Measurements from ENCODE around the gene COL4A5. TPM values are rescaled to one million over a fixed set of nuclear protein-coding genes. Genes with fewer than 3 reads are reported as not detected.

Gene COL4A5
- total and polyA plus RNA-seq, 2 donors (not counting 3 experiments of a cell fraction or from before 2014, with no cell fraction given) = 15.4 to 28.8 TPM

- Histone ChIP-seq H3K27me3 (ENCODE audit: control insufficient read depth in 2 of 2, insufficient read depth in 2 of 2, low read length in 2 of 2) (no peaks in the 10 kb centered on the region), H3K9ac (replicated peaks; ENCODE audit: extremely low read depth, insufficient read depth, low read length) (no peak overlapping the region), H3K79me2 (ENCODE audit: control insufficient read depth, insufficient read depth, low read length) (no peaks in the 10 kb centered on the region), H3K9me3 (replicated peaks; ENCODE audit: control insufficient read depth, insufficient read depth, low read length) (no peaks in the 10 kb centered on the region), H4K20me1 (replicated peaks; ENCODE audit: control insufficient read depth, extremely low read depth, insufficient read depth, low read length) (no peaks in the 10 kb centered on the region), H3K27ac (ENCODE audit: insufficient read depth, low read depth, low read length) (no peak overlapping the region), H2AFZ (ENCODE audit: low read depth, low read length) (no peak overlapping the region), H3K36me3 (ENCODE audit: control insufficient read depth in 2 of 2, extremely low read depth in 1 of 2, insufficient read depth in 2 of 2, low read length in 2 of 2) (no peaks in the 10 kb centered on the region), H3K4me1 (ENCODE audit: control insufficient read depth, extremely low read depth, insufficient read depth, low read length) (no peaks in the 10 kb centered on the region), H3K9me1 (replicated peaks; ENCODE audit: control insufficient read depth, extremely low read depth, insufficient read depth, low read length) (no peaks in the 10 kb centered on the region), H3K4me2 (ENCODE audit: insufficient read depth, low read length) (no peak overlapping the region), H3K4me3 (replicated peaks in 1 of 3; ENCODE audit: insufficient read depth in 1 of 3, low read depth in 1 of 3, low read length in 3 of 3) (no peak overlapping the region)
- intact Hi-C loops (cut with micrococcal nuclease) (no loop called here), dilution Hi-C loops (cut with MboI; ENCODE audit: extremely low pct_ligation_motif_present, low sequenced_read_pairs) (no loop called here)
- CTCF ChIA-PET = no interaction called here
- POLR2A ChIA-PET = no interaction called here
- no peak for DNase-seq (ENCODE audit: low read depth, low spot score)
- BruUV-seq (replicated peaks) = no TSS peak
- FAIRE-seq = no peak
- TF ChIP-seq MYC (IDR thresholded peaks at IDR 0.05; ENCODE audit: low read depth, low read length) = no peak
- TF ChIP-seq JUN (IDR thresholded peaks at IDR 0.05; ENCODE audit: borderline replicate concordance, insufficient read depth, insufficient read length, low read depth) = no peak
- no peak for TF ChIP-seq FOS (IDR thresholded peaks at IDR 0.05; ENCODE audit: borderline replicate concordance, insufficient read depth, low read length)
- TF ChIP-seq POLR2AphosphoS5 (IDR thresholded peaks at IDR 0.05; ENCODE audit: insufficient read depth, low read depth, low read length) = no peak
- TF ChIP-seq EZH2 (IDR thresholded peaks at IDR 0.05; ENCODE audit: borderline replicate concordance, low read depth, low read length, severe bottlenecking) = no peak
- TF ChIP-seq GATA2 (IDR thresholded peaks at IDR 0.05; ENCODE audit: insufficient read depth, insufficient read length, low read depth, low read length) = no peak
- no peak for TF ChIP-seq POLR2A (IDR thresholded peaks at IDR 0.05; ENCODE audit: low read depth, low read length)
- TF ChIP-seq MAX (IDR thresholded peaks at IDR 0.05; ENCODE audit: insufficient read depth, insufficient read length) = no peak
- TF ChIP-seq CTCF (IDR thresholded peaks at IDR 0.05; ENCODE audit: extremely low read depth in 1 of 2, insufficient read depth in 1 of 2, low read depth in 1 of 2, low read length in 2 of 2) = no peak
Measured at GRCh38 chrX:108558217-108558616, 118.6 kb downstream of the COL4A5 start.
